Ishikawa (cell line): ENCODE results near the gene PLA2G4F.

Experiments
- CEBPB ChIP-seq: IDR thresholded peaks from 2 replicates; pipeline ENCODE4 v1.6.1; 2012
- EGR1 ChIP-seq: IDR thresholded peaks from 2 replicates; pipeline ENCODE4 v1.6.1; 2012
- EP300 ChIP-seq: IDR thresholded peaks from 2 replicates; pipeline ENCODE4 v1.6.1; 2012; ENCODE audit warnings: borderline replicate concordance
- FOXM1 ChIP-seq: IDR thresholded peaks from 2 replicates; pipeline ENCODE4 v1.6.1; 2012; ENCODE audit warnings: low read depth, borderline replicate concordance
- NFIC ChIP-seq: IDR thresholded peaks from 2 replicates; pipeline ENCODE4 v1.6.1; 2012
- RAD21 ChIP-seq: IDR thresholded peaks from 2 replicates; pipeline ENCODE4 v1.6.1; 2012; ENCODE audit warnings: low read depth
- TAF1 ChIP-seq: IDR thresholded peaks from 2 replicates; pipeline ENCODE4 v1.6.1; 2012; ENCODE audit warnings: low read depth, mild to moderate bottlenecking
- TCF12 ChIP-seq: IDR thresholded peaks from 2 replicates; pipeline ENCODE4 v1.6.1; 2012; ENCODE audit warnings: low read depth
- YY1 ChIP-seq: IDR thresholded peaks from 2 replicates; pipeline ENCODE4 v1.6.1; 2012; ENCODE audit warnings: low read depth
- ZBTB7A ChIP-seq: IDR thresholded peaks from 2 replicates; pipeline ENCODE4 v1.6.1; 2012; ENCODE audit warnings: low read depth
- TF ChIP-seq, protein P1 (sequence below): IDR thresholded peaks from 2 replicates; pipeline ENCODE4 v1.6.1; 2012
- TF ChIP-seq, protein P2 (sequence below): IDR thresholded peaks from 2 replicates; pipeline ENCODE4 v1.6.1; 2012; ENCODE audit warnings: low read depth, mild to moderate bottlenecking
- TF ChIP-seq, protein P3 (sequence below): IDR thresholded peaks from 2 replicates; pipeline ENCODE4 v1.6.1; 2012

DNA sequence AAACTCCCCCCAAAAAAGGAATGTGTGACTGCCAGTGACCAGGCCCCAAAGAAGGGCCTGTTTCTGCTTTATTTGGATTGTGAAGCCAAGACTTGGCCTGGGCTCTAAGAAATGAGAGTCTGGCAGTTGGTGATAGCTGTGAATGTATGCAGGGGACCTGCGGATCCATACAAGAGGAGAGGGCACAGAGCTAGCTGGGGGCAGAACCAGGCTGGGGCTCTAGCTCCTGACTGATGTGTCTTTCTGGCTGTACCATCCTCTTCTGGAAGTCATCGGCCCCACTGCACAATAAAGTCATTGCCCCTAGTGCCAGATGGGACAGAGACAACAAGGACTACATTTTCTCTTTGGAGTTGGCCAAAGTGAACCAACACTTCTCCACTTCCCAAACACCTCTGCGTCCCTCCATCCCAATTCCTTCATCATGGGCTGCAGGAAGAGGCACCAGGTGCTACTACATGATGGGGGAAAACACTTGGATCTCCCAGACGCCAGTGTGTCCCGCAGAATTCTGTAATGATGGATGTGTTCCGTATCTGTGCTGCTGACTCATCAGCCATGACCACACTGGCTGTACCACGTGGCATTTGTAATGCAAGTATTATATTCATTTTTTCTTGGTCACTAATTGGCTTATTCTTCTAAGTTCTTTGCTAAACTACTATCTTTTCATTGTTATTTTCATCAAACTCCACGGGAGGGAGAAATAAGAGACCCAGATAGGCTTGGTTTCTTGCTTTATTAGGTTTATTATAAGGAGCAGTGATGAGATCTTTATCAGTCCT lies 1.7 kb upstream of the PLA2G4F start:
- TF ChIP-seq, protein P1, sequence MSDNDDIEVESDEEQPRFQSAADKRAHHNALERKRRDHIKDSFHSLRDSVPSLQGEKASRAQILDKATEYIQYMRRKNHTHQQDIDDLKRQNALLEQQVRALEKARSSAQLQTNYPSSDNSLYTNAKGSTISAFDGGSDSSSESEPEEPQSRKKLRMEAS: no peak
- TF ChIP-seq EP300: no peak
- no peak for TF ChIP-seq FOXM1
- TF ChIP-seq, protein P2, sequence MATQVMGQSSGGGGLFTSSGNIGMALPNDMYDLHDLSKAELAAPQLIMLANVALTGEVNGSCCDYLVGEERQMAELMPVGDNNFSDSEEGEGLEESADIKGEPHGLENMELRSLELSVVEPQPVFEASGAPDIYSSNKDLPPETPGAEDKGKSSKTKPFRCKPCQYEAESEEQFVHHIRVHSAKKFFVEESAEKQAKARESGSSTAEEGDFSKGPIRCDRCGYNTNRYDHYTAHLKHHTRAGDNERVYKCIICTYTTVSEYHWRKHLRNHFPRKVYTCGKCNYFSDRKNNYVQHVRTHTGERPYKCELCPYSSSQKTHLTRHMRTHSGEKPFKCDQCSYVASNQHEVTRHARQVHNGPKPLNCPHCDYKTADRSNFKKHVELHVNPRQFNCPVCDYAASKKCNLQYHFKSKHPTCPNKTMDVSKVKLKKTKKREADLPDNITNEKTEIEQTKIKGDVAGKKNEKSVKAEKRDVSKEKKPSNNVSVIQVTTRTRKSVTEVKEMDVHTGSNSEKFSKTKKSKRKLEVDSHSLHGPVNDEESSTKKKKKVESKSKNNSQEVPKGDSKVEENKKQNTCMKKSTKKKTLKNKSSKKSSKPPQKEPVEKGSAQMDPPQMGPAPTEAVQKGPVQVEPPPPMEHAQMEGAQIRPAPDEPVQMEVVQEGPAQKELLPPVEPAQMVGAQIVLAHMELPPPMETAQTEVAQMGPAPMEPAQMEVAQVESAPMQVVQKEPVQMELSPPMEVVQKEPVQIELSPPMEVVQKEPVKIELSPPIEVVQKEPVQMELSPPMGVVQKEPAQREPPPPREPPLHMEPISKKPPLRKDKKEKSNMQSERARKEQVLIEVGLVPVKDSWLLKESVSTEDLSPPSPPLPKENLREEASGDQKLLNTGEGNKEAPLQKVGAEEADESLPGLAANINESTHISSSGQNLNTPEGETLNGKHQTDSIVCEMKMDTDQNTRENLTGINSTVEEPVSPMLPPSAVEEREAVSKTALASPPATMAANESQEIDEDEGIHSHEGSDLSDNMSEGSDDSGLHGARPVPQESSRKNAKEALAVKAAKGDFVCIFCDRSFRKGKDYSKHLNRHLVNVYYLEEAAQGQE: no peak
- no peak for TF ChIP-seq RAD21
- TF ChIP-seq NFIC: no peak
- no peak for TF ChIP-seq YY1
- no peak for TF ChIP-seq ZBTB7A
- TF ChIP-seq, protein P3, sequence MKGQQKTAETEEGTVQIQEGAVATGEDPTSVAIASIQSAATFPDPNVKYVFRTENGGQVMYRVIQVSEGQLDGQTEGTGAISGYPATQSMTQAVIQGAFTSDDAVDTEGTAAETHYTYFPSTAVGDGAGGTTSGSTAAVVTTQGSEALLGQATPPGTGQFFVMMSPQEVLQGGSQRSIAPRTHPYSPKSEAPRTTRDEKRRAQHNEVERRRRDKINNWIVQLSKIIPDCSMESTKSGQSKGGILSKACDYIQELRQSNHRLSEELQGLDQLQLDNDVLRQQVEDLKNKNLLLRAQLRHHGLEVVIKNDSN: no peak
- no peak for TF ChIP-seq CEBPB
- TF ChIP-seq TAF1: no peak
- no peak for TF ChIP-seq TCF12
- TF ChIP-seq EGR1: no peak
